ENCODE results near the gene FOXA1.

Gene FOXA1

GRCh38 chr14:37594971-37595808 is at the start of gene FOXA1, which contains the start of gene TTC6:
Gene FOXA1 (minus strand): TSS chr14:37595249. CDS start chr14:37594972, 277 bp downstream.
Gene TTC6 (plus strand): TSS chr14:37595629. CDS start chr14:37622065, 26,436 bp downstream.
- DNase-seq, result peak; percentile 67

GRCh38 chr14:37643701-37644100 is 48.7 kb upstream of the FOXA1 start:
- no peak for DNase-seq

- no peak for DNase-seq
These were observed 47.1 kb upstream of the FOXA1 start for GRCh38 chr14:37642125-37642524.

- DNase-seq, result no peak
These were observed 46.1 kb upstream of the FOXA1 start for GRCh38 chr14:37641117-37641516.

- DNase-seq, result no peak
These were observed 43.5 kb upstream of the FOXA1 start for GRCh38 chr14:37638599-37638998.

GRCh38 chr14:37637341-37637740 is 42.3 kb upstream of the FOXA1 start:
- no peak for DNase-seq

- no peak for DNase-seq
These were observed 30.8 kb upstream of the FOXA1 start for GRCh38 chr14:37625597-37626595.

- DNase-seq, result no peak
These were observed 28.9 kb upstream of the FOXA1 start for GRCh38 chr14:37623971-37624370.

- DNase-seq, result no peak
These were observed 28.4 kb upstream of the FOXA1 start for GRCh38 chr14:37623426-37623951.

- DNase-seq, result no peak
These were observed 27.3 kb upstream of the FOXA1 start for GRCh38 chr14:37622231-37622923.

GRCh38 chr14:37620856-37621255 is 25.8 kb upstream of the FOXA1 start:
- DNase-seq, result no peak

GRCh38 chr14:37618498-37619028 is 23.5 kb upstream of the FOXA1 start:
- DNase-seq, result no peak

GRCh38 chr14:37617864-37618365 is 22.9 kb upstream of the FOXA1 start:
- DNase-seq, result no peak

- DNase-seq, result no peak
These were observed 21.8 kb upstream of the FOXA1 start for GRCh38 chr14:37616853-37617252.

GRCh38 chr14:37615582-37616289 is 20.7 kb upstream of the FOXA1 start:
- DNase-seq, result no peak

GRCh38 chr14:37610945-37611523 is 16.0 kb upstream of the FOXA1 start:
- no peak for DNase-seq

- DNase-seq, result no peak
These were observed 13.6 kb upstream of the FOXA1 start for GRCh38 chr14:37608649-37609048.

- no peak for DNase-seq
These were observed 11.6 kb upstream of the FOXA1 start for GRCh38 chr14:37606678-37607077.

GRCh38 chr14:37603688-37604251 is 8.7 kb upstream of the FOXA1 start:
- no peak for DNase-seq

GRCh38 chr14:37602605-37603453 is 7.8 kb upstream of the FOXA1 start:
- no peak for DNase-seq

All from NCI-H1048 (cell line).